Naive thymus-derived CD4-positive, alpha-beta T cell (primary cell): ENCODE results near the gene RAVER1. TPM values are rescaled to one million over a fixed set of nuclear protein-coding genes. Genes with fewer than 3 reads are reported as not detected.
"Not testable (repeated sequence)": the region's sequence is repeated elsewhere in the genome, so short reads cannot be mapped to it uniquely, and the experiment has no call there.

Experiments
- ATAC-seq: fragments of 150-1000 bp; cut with Tn5 transposase; 2 replicates; pipeline ENCODE4 v1.10.0; 2021; ENCODE audit warnings: mild to moderate bottlenecking, moderate library complexity
- CTCF ChIA-PET: fragments of 350-600 bp; sonication (Branson Sonifier 250); formaldehyde crosslinking; loops from one replicate; lab custom pipeline; 2021; ENCODE audit warnings: antibody characterized with exemption; lab: Charles Lee
- POLR2A ChIA-PET: fragments of 350-600 bp; sonication (Branson Sonifier 250); formaldehyde crosslinking; loops from one replicate; lab custom pipeline; 2021; ENCODE audit warnings: antibody characterized with exemption, inconsistent platforms; lab: Charles Lee
- DNase-seq, 9 donors: peaks; one replicate each; pipeline versions ENCODE4 v3.0.0 to v3.0.0-alpha.2; 2020 to 2022; ENCODE audit warnings: mixed read lengths in 1 of 9
- H3K27ac ChIP-seq: one replicate; pipeline ENCODE4 v1.7.0; 2013; ENCODE audit warnings: mild to moderate bottlenecking, low read depth, low read length, moderate library complexity
- H3K27me3 ChIP-seq, 2 donors: one replicate each; pipeline ENCODE4 v1.7.0; 2013; ENCODE audit warnings: low read length in 2 of 2, mild to moderate bottlenecking in 2 of 2, moderate library complexity in 2 of 2; ENCODE audit not compliant: control insufficient read depth in 2 of 2, insufficient read depth in 2 of 2
- H3K36me3 ChIP-seq, 3 experiments: 1 replicate in 2 of 3; 2 replicates in 1 of 3; pipeline ENCODE4 v1.7.0; 2013; ENCODE audit warnings: low read length in 3 of 3, mild to moderate bottlenecking in 3 of 3, moderate library complexity in 1 of 3; ENCODE audit not compliant: insufficient read depth in 3 of 3, control insufficient read depth in 2 of 3
- H3K4me1 ChIP-seq, 2 donors: one replicate each; pipeline ENCODE4 v1.7.0; 2013; ENCODE audit warnings: low read length in 2 of 2, mild to moderate bottlenecking in 2 of 2, moderate library complexity in 1 of 2; ENCODE audit not compliant: control insufficient read depth in 2 of 2, insufficient read depth in 2 of 2
- H3K4me3 ChIP-seq: 2 replicates; pipeline ENCODE4 v1.7.0; 2013; ENCODE audit warnings: mild to moderate bottlenecking, low read length
- H3K9me3 ChIP-seq, 3 experiments: 1 replicate in 2 of 3; 2 replicates in 1 of 3; pipeline ENCODE4 v1.7.0; 2013; ENCODE audit warnings: low read length in 3 of 3; ENCODE audit not compliant: control insufficient read depth in 2 of 3
- H3K27ac Mint-ChIP-seq, 9 donors: one replicate each; pipeline ENCODE4 v1.8.0; 2020 to 2022; ENCODE audit warnings: mixed read lengths in 9 of 9, mild to moderate bottlenecking in 8 of 9, moderate library complexity in 5 of 9, inconsistent platforms in 2 of 9
- H3K27me3 Mint-ChIP-seq, 5 donors: one replicate each; pipeline ENCODE4 v1.8.0; 2021 to 2022; ENCODE audit warnings: mixed read lengths in 5 of 5, mild to moderate bottlenecking in 1 of 5
- H3K36me3 Mint-ChIP-seq, 5 donors: one replicate each; pipeline ENCODE4 v1.8.0; 2020 to 2022; ENCODE audit warnings: mixed read lengths in 5 of 5, mild to moderate bottlenecking in 3 of 5, inconsistent platforms in 1 of 5
- H3K4me1 Mint-ChIP-seq, 7 donors: one replicate each; pipeline ENCODE4 v1.8.0; 2020 to 2022; ENCODE audit warnings: mixed read lengths in 7 of 7, mild to moderate bottlenecking in 3 of 7, inconsistent platforms in 1 of 7
- H3K4me3 Mint-ChIP-seq, 10 donors: one replicate each; pipeline ENCODE4 v1.8.0; 2020 to 2022; ENCODE audit warnings: mild to moderate bottlenecking in 10 of 10, mixed read lengths in 10 of 10, moderate library complexity in 6 of 10, inconsistent platforms in 2 of 10
- H3K9me3 Mint-ChIP-seq, 11 donors: one replicate each; pipeline ENCODE4 v1.8.0; 2020 to 2022; ENCODE audit warnings: mixed read lengths in 11 of 11, mild to moderate bottlenecking in 4 of 11, inconsistent platforms in 1 of 11, moderate library complexity in 1 of 11
- intact Hi-C, 2 donors: fragments of 100-400 bp; cut with micrococcal nuclease; formaldehyde crosslinking; loops; one replicate each; pipeline ENCODE4 v1.15.1; 2023
- polyA plus RNA-seq, 2 donors: library from polyadenylated mRNA; unstranded; fragments of 300-500 nt; fragmentation: Illumina TruSeq; gene quantifications; one replicate each; pipeline ENCODE4 v1.2.3, GENCODE V29; 2021
- total RNA-seq, 6 experiments: library from RNA in 5 of 6; stranded (reverse) in 5 of 6; gene quantifications; 1 replicate in 5 of 6; 2 replicates in 1 of 6; pipeline ENCODE4 v1.2.3 and lab custom pipeline; 2021 to 2026

The RAVER1 gene
- total and polyA plus RNA-seq, 7 experiments from 2014 or later, result 15.6 to 81.1 (median 49.6) TPM

DNA sequence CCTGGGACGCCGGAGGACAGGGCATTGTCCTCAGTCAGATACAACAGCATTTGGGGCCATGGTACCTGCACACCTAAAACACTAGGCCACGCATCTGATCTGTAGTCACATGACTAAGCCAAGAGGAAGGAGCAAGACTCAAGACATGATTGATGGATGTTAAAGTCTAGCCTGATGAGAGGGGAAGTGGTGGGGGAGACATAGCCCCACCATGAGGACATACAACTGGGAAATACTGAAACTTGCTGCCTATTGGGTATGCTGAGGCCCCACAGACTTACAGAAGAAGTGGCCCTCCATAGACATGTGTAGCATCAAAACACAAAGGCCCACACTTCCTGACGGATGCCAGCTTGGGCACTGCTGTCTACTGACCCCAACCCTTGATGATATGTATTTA lies 47.9 kb downstream of the RAVER1 start:
- H3K4me1 Mint-ChIP-seq, result peaks cover 20 to 52% (median 34%) of the 10 kb centered on the region in 7 donors
- Histone ChIP-seq H3K9me3 (no peaks in the 10 kb centered on the region), H3K27ac (no peak overlapping the region), H3K27me3 (peaks cover 8 to 19% of the 10 kb centered on the region in 2 donors), H3K4me3 (no peak overlapping the region), H3K36me3 (peaks cover 0 to 29% (median 0%) of the 10 kb centered on the region in 3 experiments), H3K4me1 (peaks cover 20 to 35% of the 10 kb centered on the region in 2 donors)
- H3K27ac Mint-ChIP-seq, result no peak overlapping the region
- H3K9me3 Mint-ChIP-seq, result no peaks in the 10 kb centered on the region
- ChIA-PET POLR2A (interaction anchor here (0.6 to 2.2 kb wide), 2 partner anchors 14 to 57 kb away, joined by 3 to 8 read pairs; partner anchors contain the start of gene ICAM1), CTCF (no interaction called here)
- DNase-seq (no peak), ATAC-seq (no peak)
- H3K27me3 Mint-ChIP-seq, result peaks cover 13 to 24% (median 18%) of the 10 kb centered on the region in 5 donors
- no peak overlapping the region for H3K4me3 Mint-ChIP-seq
- intact Hi-C loops, result loop anchor here in 1 of 2 donors (5.0 kb wide), 1 partner anchor 192 kb away; no protein-coding TSS in a partner anchor
- peaks cover 5 to 26% (median 9%) of the 10 kb centered on the region in 5 donors for H3K36me3 Mint-ChIP-seq

DNA sequence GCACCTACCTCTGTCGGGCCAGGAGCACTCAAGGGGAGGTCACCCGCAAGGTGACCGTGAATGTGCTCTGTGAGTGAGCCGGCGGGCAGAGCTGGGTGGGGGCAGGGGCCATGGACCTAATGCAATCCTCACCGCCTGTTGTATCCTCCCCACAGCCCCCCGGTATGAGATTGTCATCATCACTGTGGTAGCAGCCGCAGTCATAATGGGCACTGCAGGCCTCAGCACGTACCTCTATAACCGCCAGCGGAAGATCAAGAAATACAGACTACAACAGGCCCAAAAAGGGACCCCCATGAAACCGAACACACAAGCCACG lies 48.4 kb downstream of the RAVER1 start:
- ATAC-seq, result no peak
- H3K4me3 Mint-ChIP-seq, result no peak overlapping the region
- H3K9me3 ChIP-seq, result no peaks in the 10 kb centered on the region
- DNase-seq, result no peak
- no peak overlapping the region for H3K4me3 ChIP-seq
- peaks cover 16 to 30% of the 10 kb centered on the region in 2 donors for H3K4me1 ChIP-seq
- H3K27ac ChIP-seq, result no peak overlapping the region
- H3K36me3 ChIP-seq, result peaks cover 0 to 29% (median 0%) of the 10 kb centered on the region in 3 experiments
- H3K27ac Mint-ChIP-seq, result no peak overlapping the region
- H3K36me3 Mint-ChIP-seq, result peaks cover 6 to 28% (median 11%) of the 10 kb centered on the region in 5 donors
- H3K9me3 Mint-ChIP-seq, result no peaks in the 10 kb centered on the region
- peaks cover 8 to 19% of the 10 kb centered on the region in 2 donors for H3K27me3 ChIP-seq
- ChIA-PET POLR2A (interaction anchor here (0.6 kb wide), 1 partner anchor 57 kb away, joined by 3 read pairs; no protein-coding TSS in a partner anchor), CTCF (no interaction called here)
- H3K27me3 Mint-ChIP-seq, result peaks cover 8 to 20% (median 15%) of the 10 kb centered on the region in 5 donors
- intact Hi-C loops, result loop anchor here in 1 of 2 donors (5.0 kb wide), 1 partner anchor 192 kb away; no protein-coding TSS in a partner anchor
- peaks cover 17 to 50% (median 31%) of the 10 kb centered on the region in 7 donors for H3K4me1 Mint-ChIP-seq

DNA sequence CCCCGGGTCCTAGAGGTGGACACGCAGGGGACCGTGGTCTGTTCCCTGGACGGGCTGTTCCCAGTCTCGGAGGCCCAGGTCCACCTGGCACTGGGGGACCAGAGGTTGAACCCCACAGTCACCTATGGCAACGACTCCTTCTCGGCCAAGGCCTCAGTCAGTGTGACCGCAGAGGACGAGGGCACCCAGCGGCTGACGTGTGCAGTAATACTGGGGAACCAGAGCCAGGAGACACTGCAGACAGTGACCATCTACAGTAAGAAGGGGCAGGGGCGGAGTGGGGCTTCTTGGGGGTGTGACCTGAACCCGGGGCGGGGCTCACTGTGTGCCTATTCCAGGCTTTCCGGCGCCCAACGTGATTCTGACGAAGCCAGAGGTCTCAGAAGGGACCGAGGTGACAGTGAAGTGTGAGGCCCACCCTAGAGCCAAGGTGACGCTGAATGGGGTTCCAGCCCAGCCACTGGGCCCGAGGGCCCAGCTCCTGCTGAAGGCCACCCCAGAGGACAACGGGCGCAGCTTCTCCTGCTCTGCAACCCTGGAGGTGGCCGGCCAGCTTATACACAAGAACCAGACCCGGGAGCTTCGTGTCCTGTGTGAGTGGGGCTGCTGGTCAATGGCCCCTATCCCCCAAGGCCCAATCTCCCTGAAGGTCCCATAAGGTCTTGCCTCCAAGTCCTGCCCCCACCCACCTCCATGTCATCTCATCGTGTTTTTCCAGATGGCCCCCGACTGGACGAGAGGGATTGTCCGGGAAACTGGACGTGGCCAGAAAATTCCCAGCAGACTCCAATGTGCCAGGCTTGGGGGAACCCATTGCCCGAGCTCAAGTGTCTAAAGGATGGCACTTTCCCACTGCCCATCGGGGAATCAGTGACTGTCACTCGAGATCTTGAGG lies 49.0 kb downstream of the RAVER1 start:
- intact Hi-C loops, result no loop called here
- peaks cover 17 to 28% of the 10 kb centered on the region in 2 donors for H3K4me1 ChIP-seq
- POLR2A ChIA-PET, result no interaction called here

DNA sequence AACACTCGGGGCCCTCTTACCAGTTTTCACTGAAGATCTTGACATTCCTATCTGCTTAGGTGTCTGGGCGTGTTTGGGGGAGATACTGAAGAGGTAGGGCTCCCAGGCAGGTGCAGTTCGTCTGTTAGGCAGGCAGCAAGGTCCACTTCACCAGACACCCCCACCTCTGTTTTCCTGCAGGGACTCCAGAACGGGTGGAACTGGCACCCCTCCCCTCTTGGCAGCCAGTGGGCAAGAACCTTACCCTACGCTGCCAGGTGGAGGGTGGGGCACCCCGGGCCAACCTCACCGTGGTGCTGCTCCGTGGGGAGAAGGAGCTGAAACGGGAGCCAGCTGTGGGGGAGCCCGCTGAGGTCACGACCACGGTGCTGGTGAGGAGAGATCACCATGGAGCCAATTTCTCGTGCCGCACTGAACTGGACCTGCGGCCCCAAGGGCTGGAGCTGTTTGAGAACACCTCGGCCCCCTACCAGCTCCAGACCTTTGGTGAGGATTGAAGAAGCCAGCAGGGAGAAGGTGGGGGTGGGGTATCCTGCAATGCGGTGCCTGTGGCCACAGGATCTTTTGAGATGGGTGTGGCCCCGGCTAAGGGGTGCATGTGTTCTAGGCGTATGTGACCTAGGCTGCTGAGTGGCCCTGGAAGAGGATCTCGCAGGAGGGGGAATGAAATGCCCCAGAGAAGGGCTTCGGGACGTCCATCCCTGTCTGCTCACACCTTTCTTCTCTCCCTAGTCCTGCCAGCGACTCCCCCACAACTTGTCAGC lies 49.8 kb downstream of the RAVER1 start:
- no peak overlapping the region for H3K4me3 Mint-ChIP-seq
- peaks cover 7 to 33% (median 17%) of the 10 kb centered on the region in 5 donors for H3K36me3 Mint-ChIP-seq
- H3K4me3 ChIP-seq, result no peak overlapping the region
- peaks cover 6 to 9% (median 7%) of the 10 kb centered on the region in 5 donors for H3K27me3 Mint-ChIP-seq
- ATAC-seq, result no peak
- CTCF ChIA-PET, result interaction anchor here (0.5 to 0.6 kb wide), 2 partner anchors 107 to 152 kb away, joined by 3 read pairs; no protein-coding TSS in a partner anchor
- peaks cover 14 to 50% (median 31%) of the 10 kb centered on the region in 7 donors for H3K4me1 Mint-ChIP-seq
- H3K9me3 ChIP-seq, result no peaks in the 10 kb centered on the region
- peaks cover 2 to 12% of the 10 kb centered on the region in 2 donors for H3K27me3 ChIP-seq
- POLR2A ChIA-PET, result no interaction called here
- H3K36me3 ChIP-seq, result peaks cover 0 to 33% (median 0%) of the 10 kb centered on the region in 3 experiments
- DNase-seq, result no peak
- no peaks in the 10 kb centered on the region for H3K9me3 Mint-ChIP-seq
- intact Hi-C loops, result no loop called here
- H3K27ac Mint-ChIP-seq, result no peak overlapping the region
- no peak overlapping the region for H3K27ac ChIP-seq
- H3K4me1 ChIP-seq, result peaks cover 9 to 21% of the 10 kb centered on the region in 2 donors

More for the DNA sequence above, 49.0 kb downstream of the RAVER1 start:
- peaks cover 8 to 18% (median 14%) of the 10 kb centered on the region in 5 donors for H3K27me3 Mint-ChIP-seq
- no peak for ATAC-seq
- no peak overlapping the region for H3K4me3 ChIP-seq
- no peaks in the 10 kb centered on the region for H3K9me3 ChIP-seq
- H3K27ac ChIP-seq, result no peak overlapping the region
- peaks cover 8 to 19% of the 10 kb centered on the region in 2 donors for H3K27me3 ChIP-seq
- DNase-seq, result no peak
- H3K27ac Mint-ChIP-seq, result no peak overlapping the region
- H3K36me3 ChIP-seq, result peaks cover 0 to 29% (median 0%) of the 10 kb centered on the region in 3 experiments
- peaks cover 7 to 30% (median 13%) of the 10 kb centered on the region in 5 donors for H3K36me3 Mint-ChIP-seq
- CTCF ChIA-PET, result interaction anchor here (0.5 kb wide), 1 partner anchor 106 kb away, joined by 3 read pairs; no protein-coding TSS in a partner anchor
- peaks cover 22 to 54% (median 34%) of the 10 kb centered on the region in 7 donors for H3K4me1 Mint-ChIP-seq
- H3K9me3 Mint-ChIP-seq, result no peaks in the 10 kb centered on the region
- no peak overlapping the region for H3K4me3 Mint-ChIP-seq

DNA sequence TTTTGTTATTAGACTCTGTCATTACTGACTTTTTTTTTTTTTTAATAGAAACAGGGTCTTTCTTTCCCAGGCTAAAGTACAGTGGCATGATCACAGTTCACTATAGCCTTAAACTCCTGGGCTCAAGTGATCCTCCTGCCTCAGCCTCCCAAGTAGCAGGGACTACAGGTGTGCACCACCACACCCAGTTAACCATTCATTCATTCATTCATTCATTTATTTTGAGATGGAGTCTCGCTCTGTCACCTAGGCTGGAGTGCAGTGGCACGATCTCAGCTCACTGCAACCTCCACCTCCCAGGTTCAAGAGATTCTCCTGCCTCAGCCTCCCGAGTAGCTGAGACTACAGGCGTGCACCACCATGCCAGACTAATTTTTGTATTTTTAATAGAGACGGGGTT lies 51.3 kb downstream of the RAVER1 start:
- H3K4me3 Mint-ChIP-seq, H3K27ac Mint-ChIP-seq, H3K27me3 Mint-ChIP-seq, H3K27ac ChIP-seq, H3K4me3 ChIP-seq, DNase-seq, CTCF ChIA-PET, H3K9me3 Mint-ChIP-seq, ATAC-seq, H3K9me3 ChIP-seq, H3K27me3 ChIP-seq, intact Hi-C loops: not testable (repeated sequence)
- Histone ChIP-seq H3K4me1 (peaks cover 3 to 11% of the 10 kb centered on the region in 2 donors), H3K36me3 (peaks cover 0 to 37% (median 0%) of the 10 kb centered on the region in 3 experiments)
- Mint-ChIP-seq H3K36me3 (peaks cover 7 to 33% (median 21%) of the 10 kb centered on the region in 5 donors), H3K4me1 (peaks cover 8 to 44% (median 18%) of the 10 kb centered on the region in 7 donors)
- POLR2A ChIA-PET, result interaction anchor here (0.8 kb wide), 1 partner anchor 81 kb away, joined by 4 read pairs; no protein-coding TSS in a partner anchor
